Caki2 (cell line): ENCODE measurements around the gene ZFAND2B. TPM values are rescaled to one million over a fixed set of nuclear protein-coding genes. Genes with fewer than 3 reads are reported as not detected.

Source experiments
- total RNA-seq: library from RNA; depleted of rRNA; stranded (reverse); fragments of >200 nt; shearing (Covaris generic); gene quantifications from 2 replicates; pipeline ENCODE4 v1.2.3, GENCODE V29; 2014; ENCODE audit warnings: low replicate concordance; rRNA removed

The ZFAND2B gene
- total RNA-seq, 1 experiment from 2014 or later: 32.5 TPM

Other genes starting within 250 kb of the ZFAND2B start
- gene CDK5R2, start 247.1 kb upstream of the ZFAND2B start, total RNA-seq: 0.78 TPM in 1 of 2 replicates, not detected in the other
- gene FEV, start 221.6 kb upstream of the ZFAND2B start, total RNA-seq: not detected in 2 replicates
- not detected in 2 replicates for gene CRYBA2, start 213.4 kb upstream of the ZFAND2B start, total RNA-seq
- gene CFAP65, start 165.3 kb upstream of the ZFAND2B start, total RNA-seq: not detected in 2 replicates
- gene IHH, start 145.9 kb upstream of the ZFAND2B start, total RNA-seq: not detected in 2 replicates
- 17.4 and 21.5 TPM in 2 replicates for gene NHEJ1, start 46.0 kb upstream of the ZFAND2B start, total RNA-seq
- 0.07 and 0.70 TPM in 2 replicates for gene SLC23A3, start 36.8 kb upstream of the ZFAND2B start, total RNA-seq
- 24.6 and 28.9 TPM in 2 replicates for gene CNPPD1, start 29.9 kb upstream of the ZFAND2B start, total RNA-seq
- 54.2 and 72.1 TPM in 2 replicates for gene RETREG2, start 28.5 kb upstream of the ZFAND2B start, total RNA-seq
- gene ABCB6, start 12.2 kb downstream of the ZFAND2B start, total RNA-seq: 80.0 and 81.7 TPM in 2 replicates
- gene ATG9A, start 22.9 kb downstream of the ZFAND2B start, total RNA-seq: 18.6 and 39.2 TPM in 2 replicates
- 20.7 and 45.6 TPM in 2 replicates for gene ANKZF1, start 23.0 kb downstream of the ZFAND2B start, total RNA-seq
- gene GLB1L, start 38.7 kb downstream of the ZFAND2B start, total RNA-seq: 26.1 and 35.4 TPM in 2 replicates
- 45.2 and 60.8 TPM in 2 replicates for gene STK16, start 38.7 kb downstream of the ZFAND2B start, total RNA-seq
- gene TUBA4B, start 46.5 kb downstream of the ZFAND2B start, total RNA-seq: 0.10 TPM in 1 of 2 replicates, not detected in the other
- gene TUBA4A, start 47.1 kb downstream of the ZFAND2B start, total RNA-seq: 23.9 and 24.9 TPM in 2 replicates
- 17.0 and 50.6 TPM in 2 replicates for gene DNAJB2, start 72.6 kb downstream of the ZFAND2B start, total RNA-seq
- gene PTPRN, start 102.6 kb downstream of the ZFAND2B start, total RNA-seq: not detected in 2 replicates
- gene RESP18, start 126.0 kb downstream of the ZFAND2B start, total RNA-seq: not detected in 2 replicates
- 76.8 and 84.9 TPM in 2 replicates for gene DNPEP, start 181.1 kb downstream of the ZFAND2B start, total RNA-seq
- 4.9 TPM in 1 of 2 replicates, not detected in the other for gene DES, start 211.6 kb downstream of the ZFAND2B start, total RNA-seq
- gene SPEG, start 228.1 kb downstream of the ZFAND2B start, total RNA-seq: 8.4 and 22.9 TPM in 2 replicates